Measurements from ENCODE around the gene MTFR1L. TPM values are rescaled to one million over a fixed set of nuclear protein-coding genes. Genes with fewer than 3 reads are reported as not detected.

Gene MTFR1L
- polyA plus RNA-seq, 3 donors = 67.3 to 73.5 (median 69.9) TPM

DNA sequence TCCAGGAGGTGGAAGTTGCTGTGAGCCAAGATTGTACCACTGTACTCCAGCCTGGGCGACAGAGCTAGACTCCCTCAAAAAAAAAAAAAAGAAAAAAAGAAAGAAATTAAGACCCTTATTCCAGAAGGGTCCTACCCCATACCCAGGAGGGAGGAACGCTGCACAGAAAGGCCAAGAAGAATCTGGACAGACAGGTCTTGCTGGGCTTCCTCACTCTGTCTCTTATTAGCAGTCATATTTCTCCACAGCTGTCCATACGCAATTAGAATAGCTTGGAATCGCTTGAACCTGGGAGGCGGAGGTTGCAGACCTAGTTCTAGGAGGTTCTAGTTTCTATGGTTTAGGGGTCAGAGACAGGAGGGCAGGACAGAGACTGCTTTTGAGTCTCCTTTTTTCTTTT lies 58.9 kb downstream of the MTFR1L start:
- H4K20me1 ChIP-seq (ENCODE audit: insufficient read depth, low read length) = no peaks in the 10 kb centered on the region
- DNase-seq = no peak
- H3K4me3 ChIP-seq (replicated peaks in 1 of 3; ENCODE audit: low read depth in 2 of 3, low read length in 3 of 3) = no peak overlapping the region
- Mint-ChIP-seq H3K4me3 (no peak overlapping the region), H3K27me3 (ENCODE audit: low read depth in 3 of 3) (peaks cover 2 to 8% (median 5%) of the 10 kb centered on the region in 3 donors), H3K27ac (no peak overlapping the region), H3K36me3 (no peaks in the 10 kb centered on the region), H3K4me1 (peaks cover 23% of the 10 kb centered on the region), H3K9me3 (peaks cover 0 to 2% (median 0%) of the 10 kb centered on the region in 7 donors)
- H3K27me3 ChIP-seq (ENCODE audit: control insufficient read depth in 2 of 2, insufficient read depth in 2 of 2, low read length in 2 of 2) = no peaks in the 10 kb centered on the region
- intact Hi-C loops (cut with micrococcal nuclease) = no loop called here
- no peaks in the 10 kb centered on the region for H3K9me3 ChIP-seq (replicated peaks in 1 of 2; ENCODE audit: control insufficient read depth in 1 of 2, insufficient read depth in 1 of 2, low read length in 2 of 2)
- H3K4me1 ChIP-seq (ENCODE audit: control insufficient read depth in 1 of 2, insufficient read depth in 2 of 2, low read length in 2 of 2) = peaks cover 20 to 28% of the 10 kb centered on the region in 2 donors
- TF ChIP-seq, protein P1, sequence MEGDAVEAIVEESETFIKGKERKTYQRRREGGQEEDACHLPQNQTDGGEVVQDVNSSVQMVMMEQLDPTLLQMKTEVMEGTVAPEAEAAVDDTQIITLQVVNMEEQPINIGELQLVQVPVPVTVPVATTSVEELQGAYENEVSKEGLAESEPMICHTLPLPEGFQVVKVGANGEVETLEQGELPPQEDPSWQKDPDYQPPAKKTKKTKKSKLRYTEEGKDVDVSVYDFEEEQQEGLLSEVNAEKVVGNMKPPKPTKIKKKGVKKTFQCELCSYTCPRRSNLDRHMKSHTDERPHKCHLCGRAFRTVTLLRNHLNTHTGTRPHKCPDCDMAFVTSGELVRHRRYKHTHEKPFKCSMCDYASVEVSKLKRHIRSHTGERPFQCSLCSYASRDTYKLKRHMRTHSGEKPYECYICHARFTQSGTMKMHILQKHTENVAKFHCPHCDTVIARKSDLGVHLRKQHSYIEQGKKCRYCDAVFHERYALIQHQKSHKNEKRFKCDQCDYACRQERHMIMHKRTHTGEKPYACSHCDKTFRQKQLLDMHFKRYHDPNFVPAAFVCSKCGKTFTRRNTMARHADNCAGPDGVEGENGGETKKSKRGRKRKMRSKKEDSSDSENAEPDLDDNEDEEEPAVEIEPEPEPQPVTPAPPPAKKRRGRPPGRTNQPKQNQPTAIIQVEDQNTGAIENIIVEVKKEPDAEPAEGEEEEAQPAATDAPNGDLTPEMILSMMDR (IDR thresholded peaks at IDR 0.05) = no peak
- no peaks in the 10 kb centered on the region for H3K36me3 ChIP-seq (replicated peaks in 1 of 2; ENCODE audit: control insufficient read depth in 1 of 2, insufficient read depth in 2 of 2, low read length in 2 of 2)
- H3K79me2 ChIP-seq (ENCODE audit: insufficient read depth, low read length) = peaks cover 8% of the 10 kb centered on the region
- H3K27ac ChIP-seq (ENCODE audit: low read depth in 1 of 2, low read length in 2 of 2) = no peak overlapping the region
- no peak overlapping the region for H3K4me2 ChIP-seq (replicated peaks; ENCODE audit: extremely low read depth, low read length, poor library complexity, severe bottlenecking)
- no peak overlapping the region for H2AFZ ChIP-seq (ENCODE audit: insufficient read depth, low read depth, low read length, poor library complexity, severe bottlenecking)
- WGBS (ENCODE audit: insufficient coverage) = no CpG with 5 or more reads among the region's 5 CpGs
- H3K9ac ChIP-seq (ENCODE audit: insufficient read depth, low read length, poor library complexity, severe bottlenecking) = no peak overlapping the region

DNA sequence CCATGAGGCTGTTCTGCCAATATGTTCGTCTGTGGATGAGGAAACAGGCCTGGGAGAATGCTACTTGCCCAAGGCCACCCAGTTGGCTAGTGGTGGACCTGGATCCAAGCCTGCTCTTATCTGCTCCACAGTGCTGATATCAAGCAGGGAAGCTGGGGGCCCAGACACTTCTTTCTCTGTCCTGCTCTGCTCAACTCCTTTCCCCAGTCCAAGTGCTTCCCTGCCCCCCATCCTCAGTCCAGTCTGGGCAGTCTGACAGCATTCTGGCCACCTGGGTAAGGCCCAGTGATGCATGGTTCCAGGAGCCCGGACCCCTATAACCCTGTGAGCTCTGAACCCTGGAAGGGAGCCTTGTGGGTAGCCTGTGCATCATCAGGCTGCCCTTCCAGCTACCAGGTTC lies 59.9 kb downstream of the MTFR1L start:
- Mint-ChIP-seq H3K9me3 (peaks cover 0 to 2% (median 0%) of the 10 kb centered on the region in 7 donors), H3K27ac (no peak overlapping the region), H3K4me1 (peaks cover 14% of the 10 kb centered on the region), H3K27me3 (ENCODE audit: low read depth in 3 of 3) (peaks cover 2 to 8% (median 5%) of the 10 kb centered on the region in 3 donors), H3K4me3 (no peak overlapping the region), H3K36me3 (no peaks in the 10 kb centered on the region)
- intact Hi-C loops (cut with micrococcal nuclease) = no loop called here
- TF ChIP-seq, protein P1 (IDR thresholded peaks at IDR 0.05) = no peak
- H3K4me3 ChIP-seq (replicated peaks in 1 of 3; ENCODE audit: low read depth in 2 of 3, low read length in 3 of 3) = no peak overlapping the region
- H4K20me1 ChIP-seq (ENCODE audit: insufficient read depth, low read length) = no peaks in the 10 kb centered on the region
- no peaks in the 10 kb centered on the region for H3K9me3 ChIP-seq (replicated peaks in 1 of 2; ENCODE audit: control insufficient read depth in 1 of 2, insufficient read depth in 1 of 2, low read length in 2 of 2)
- H3K4me1 ChIP-seq (ENCODE audit: control insufficient read depth in 1 of 2, insufficient read depth in 2 of 2, low read length in 2 of 2) = peaks cover 13 to 18% of the 10 kb centered on the region in 2 donors
- peaks cover 3% of the 10 kb centered on the region for H3K79me2 ChIP-seq (ENCODE audit: insufficient read depth, low read length)
- no peak for DNase-seq
- H3K36me3 ChIP-seq (replicated peaks in 1 of 2; ENCODE audit: control insufficient read depth in 1 of 2, insufficient read depth in 2 of 2, low read length in 2 of 2) = no peaks in the 10 kb centered on the region
- H3K27ac ChIP-seq (ENCODE audit: low read depth in 1 of 2, low read length in 2 of 2) = no peak overlapping the region
- no peaks in the 10 kb centered on the region for H3K27me3 ChIP-seq (ENCODE audit: control insufficient read depth in 2 of 2, insufficient read depth in 2 of 2, low read length in 2 of 2)
- no peak overlapping the region for H3K4me2 ChIP-seq (replicated peaks; ENCODE audit: extremely low read depth, low read length, poor library complexity, severe bottlenecking)
- 86% methylated on average over 2 of the region's 2 CpGs for WGBS (ENCODE audit: insufficient coverage)
- H3K9ac ChIP-seq (ENCODE audit: insufficient read depth, low read length, poor library complexity, severe bottlenecking) = no peak overlapping the region
- H2AFZ ChIP-seq (ENCODE audit: insufficient read depth, low read depth, low read length, poor library complexity, severe bottlenecking) = no peak overlapping the region
